ENCODE measurements around the gene ZNF503. TPM values are rescaled to one million over a fixed set of nuclear protein-coding genes. Genes with fewer than 3 reads are reported as not detected.

The ZNF503 gene
- total RNA-seq, 2 donors from 2014 or later, result 0.11 to 0.21 TPM

DNA sequence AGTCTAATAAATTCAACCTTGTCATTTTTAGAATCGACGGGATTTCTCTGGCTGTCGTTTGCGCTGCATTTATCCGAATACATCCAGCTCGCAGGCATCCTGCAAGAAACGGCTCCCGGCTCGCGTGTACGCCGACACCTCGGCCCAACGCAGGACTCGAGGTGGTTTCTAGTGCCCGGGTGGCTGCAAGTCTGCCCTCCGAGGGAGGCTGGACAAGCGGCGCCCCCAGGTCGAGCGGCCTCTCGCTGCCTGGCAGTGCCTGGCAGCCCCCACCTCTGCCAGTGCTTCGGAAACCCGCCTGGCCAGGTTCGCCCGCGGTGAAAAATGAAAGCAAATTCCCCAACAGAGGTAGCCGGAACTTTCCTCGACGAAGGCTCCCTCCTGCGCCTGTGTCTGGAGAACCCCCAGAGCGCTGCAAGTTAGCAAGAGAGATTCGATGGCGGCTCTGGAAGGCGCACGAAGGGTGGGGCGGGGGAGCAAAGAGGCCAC lies 5.7 kb upstream of the ZNF503 start:
- H3K4me3 Mint-ChIP-seq, result peak overlapping the region; percentile 66

DNA sequence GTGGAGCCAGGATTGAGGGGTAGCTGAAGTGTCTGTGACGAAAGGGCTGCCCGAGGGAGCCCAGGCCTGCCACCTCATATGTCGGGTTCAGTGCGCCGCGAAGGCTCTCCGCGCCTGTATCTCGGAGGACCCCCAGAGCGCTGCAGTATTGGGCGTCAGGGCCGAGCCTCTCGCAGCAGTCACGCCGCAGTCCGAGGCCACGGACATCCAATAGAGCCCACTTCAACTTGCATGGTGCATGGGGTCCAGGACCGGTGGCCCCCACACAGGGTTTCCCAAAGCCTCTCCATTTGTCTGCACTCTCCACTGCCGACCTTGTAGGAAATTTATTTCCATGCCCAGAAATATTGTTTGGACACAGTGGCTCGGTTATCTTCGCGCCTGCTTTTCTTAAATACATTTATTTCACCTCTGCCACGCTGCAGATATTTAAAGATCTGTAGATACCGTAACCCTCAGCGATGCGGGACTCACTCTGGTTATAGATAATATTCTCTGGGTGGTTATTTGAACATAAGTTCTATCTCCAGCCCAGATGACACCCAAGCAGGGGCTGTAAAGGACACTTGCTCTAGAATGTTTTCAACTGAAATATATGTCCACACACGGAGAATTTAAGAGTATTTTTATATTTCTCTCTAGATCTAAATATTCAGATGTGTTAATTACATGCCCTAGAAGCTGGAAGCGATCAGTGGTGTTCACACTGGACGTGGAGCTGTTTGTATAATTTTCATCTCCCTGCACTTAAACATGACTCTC lies 5.1 kb upstream of the ZNF503 start:
- no peak for DNase-seq (ENCODE audit: low spot score)
- H3K4me1 Mint-ChIP-seq (ENCODE audit: low read depth in 2 of 2), result peaks cover 28 to 30% of the 10 kb centered on the region in 2 donors
- H3K27me3 Mint-ChIP-seq, result peaks cover 50 to 70% of the 10 kb centered on the region in 2 donors
- ATAC-seq, result no peak
- H3K4me3 Mint-ChIP-seq, result no peak overlapping the region
- no peak overlapping the region for H3K27ac Mint-ChIP-seq
- H3K36me3 Mint-ChIP-seq, result no peaks in the 10 kb centered on the region
- no peaks in the 10 kb centered on the region for H3K9me3 Mint-ChIP-seq

More for the DNA sequence above, 5.7 kb upstream of the ZNF503 start:
- Mint-ChIP-seq H3K27me3 (peaks cover 49 to 68% of the 10 kb centered on the region in 2 donors), H3K4me1 (ENCODE audit: low read depth in 2 of 2) (peaks cover 26% of the 10 kb centered on the region in 2 donors), H3K36me3 (no peaks in the 10 kb centered on the region), H3K9me3 (no peaks in the 10 kb centered on the region), H3K27ac (no peak overlapping the region)
- ATAC-seq (no peak), DNase-seq (ENCODE audit: low spot score) (no peak)

DNA sequence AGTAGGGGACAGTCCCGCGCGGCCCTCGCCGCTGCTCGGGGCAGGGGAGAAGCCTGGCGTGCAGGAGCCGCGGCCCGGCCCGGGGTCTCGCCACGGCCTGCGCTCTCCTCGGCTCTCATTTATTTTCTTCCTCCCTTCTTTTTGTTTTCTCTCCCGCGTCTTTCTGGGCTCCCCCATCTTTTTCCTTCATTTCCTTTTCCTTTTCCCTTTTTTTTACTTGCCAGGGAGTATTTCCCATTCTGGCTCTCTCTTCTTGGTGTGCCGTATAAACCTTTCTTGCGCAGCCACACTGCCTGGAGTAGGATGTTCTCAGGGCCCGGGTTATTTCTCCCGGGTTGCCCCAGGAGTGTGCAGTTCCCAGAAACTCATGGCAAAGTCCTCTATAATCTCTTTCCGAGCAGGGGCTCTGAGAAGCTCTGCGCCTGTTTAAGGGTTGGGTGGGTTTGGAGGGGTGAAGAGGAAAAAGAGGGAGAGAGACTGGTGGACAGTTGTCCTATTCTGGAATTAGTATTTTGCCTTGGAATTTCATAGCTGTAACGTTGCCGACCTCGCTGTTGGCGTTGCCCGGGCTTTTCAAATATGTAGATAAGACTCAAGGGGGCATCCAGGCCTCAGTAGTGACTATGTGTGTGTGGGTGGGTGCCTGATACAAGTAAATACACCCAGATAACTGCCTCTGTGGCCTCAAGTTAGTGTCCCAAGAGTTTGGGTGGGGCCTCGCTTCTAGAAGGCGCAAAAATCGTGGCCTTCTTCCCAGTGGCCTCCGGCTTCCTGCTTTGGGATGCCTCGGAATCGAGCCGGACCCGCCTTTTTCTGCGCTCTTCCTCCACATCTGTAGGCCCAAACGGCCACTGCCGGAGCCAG lies 4.3 kb upstream of the ZNF503 start:
- Mint-ChIP-seq H3K4me1 (ENCODE audit: low read depth in 2 of 2) (peaks cover 27 to 30% of the 10 kb centered on the region in 2 donors), H3K4me3 (peak overlapping the region; percentile 19), H3K27ac (no peak overlapping the region), H3K27me3 (peaks cover 45 to 62% of the 10 kb centered on the region in 2 donors), H3K36me3 (no peaks in the 10 kb centered on the region), H3K9me3 (no peaks in the 10 kb centered on the region)
- DNase-seq (ENCODE audit: low spot score) (no peak), ATAC-seq (no peak)

DNA sequence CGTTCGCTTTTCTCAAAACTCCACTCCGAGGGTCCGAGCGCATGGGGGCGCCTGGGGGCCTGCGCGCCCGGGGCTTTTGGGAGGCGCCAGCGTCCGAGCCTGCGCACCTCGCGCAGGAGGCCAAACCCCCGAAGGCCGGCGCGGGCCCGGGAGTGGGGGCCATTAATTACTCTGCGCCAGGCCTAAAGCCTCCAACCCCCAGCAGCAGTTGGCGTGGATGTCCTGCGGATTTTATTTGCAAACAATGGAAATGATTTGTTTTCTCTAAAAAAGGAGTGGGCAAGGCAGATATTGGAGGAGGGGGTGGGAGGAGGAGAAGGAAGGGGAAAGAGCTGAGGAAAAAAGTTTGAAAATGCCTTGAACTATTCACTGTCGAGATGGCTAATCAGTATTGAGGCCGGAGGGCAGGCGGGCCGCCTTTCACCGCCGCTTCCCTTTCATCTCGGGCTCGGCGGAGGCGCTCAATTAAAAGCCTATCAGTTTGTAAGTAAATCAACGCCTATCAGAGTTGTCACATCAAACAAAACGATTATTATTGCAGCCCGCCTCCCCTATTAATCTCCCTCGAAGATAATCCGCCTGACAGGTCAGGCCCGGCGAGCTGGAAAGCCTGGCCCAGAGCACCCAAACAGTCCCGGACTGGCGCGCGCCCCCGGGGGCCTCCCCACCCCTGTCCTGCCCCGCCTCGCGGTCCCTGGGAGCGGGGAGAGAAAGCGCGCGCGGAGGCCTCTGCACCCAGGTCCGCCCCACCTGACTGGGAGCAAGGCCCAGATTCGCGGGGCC lies 3.4 kb upstream of the ZNF503 start:
- H3K4me1 Mint-ChIP-seq (ENCODE audit: low read depth in 2 of 2), result peaks cover 21 to 33% of the 10 kb centered on the region in 2 donors
- peaks cover 43 to 54% of the 10 kb centered on the region in 2 donors for H3K27me3 Mint-ChIP-seq
- DNase-seq (ENCODE audit: low spot score), result no peak
- no peak for ATAC-seq
- no peak overlapping the region for H3K4me3 Mint-ChIP-seq
- H3K27ac Mint-ChIP-seq, result no peak overlapping the region
- no peaks in the 10 kb centered on the region for H3K36me3 Mint-ChIP-seq
- no peaks in the 10 kb centered on the region for H3K9me3 Mint-ChIP-seq

DNA sequence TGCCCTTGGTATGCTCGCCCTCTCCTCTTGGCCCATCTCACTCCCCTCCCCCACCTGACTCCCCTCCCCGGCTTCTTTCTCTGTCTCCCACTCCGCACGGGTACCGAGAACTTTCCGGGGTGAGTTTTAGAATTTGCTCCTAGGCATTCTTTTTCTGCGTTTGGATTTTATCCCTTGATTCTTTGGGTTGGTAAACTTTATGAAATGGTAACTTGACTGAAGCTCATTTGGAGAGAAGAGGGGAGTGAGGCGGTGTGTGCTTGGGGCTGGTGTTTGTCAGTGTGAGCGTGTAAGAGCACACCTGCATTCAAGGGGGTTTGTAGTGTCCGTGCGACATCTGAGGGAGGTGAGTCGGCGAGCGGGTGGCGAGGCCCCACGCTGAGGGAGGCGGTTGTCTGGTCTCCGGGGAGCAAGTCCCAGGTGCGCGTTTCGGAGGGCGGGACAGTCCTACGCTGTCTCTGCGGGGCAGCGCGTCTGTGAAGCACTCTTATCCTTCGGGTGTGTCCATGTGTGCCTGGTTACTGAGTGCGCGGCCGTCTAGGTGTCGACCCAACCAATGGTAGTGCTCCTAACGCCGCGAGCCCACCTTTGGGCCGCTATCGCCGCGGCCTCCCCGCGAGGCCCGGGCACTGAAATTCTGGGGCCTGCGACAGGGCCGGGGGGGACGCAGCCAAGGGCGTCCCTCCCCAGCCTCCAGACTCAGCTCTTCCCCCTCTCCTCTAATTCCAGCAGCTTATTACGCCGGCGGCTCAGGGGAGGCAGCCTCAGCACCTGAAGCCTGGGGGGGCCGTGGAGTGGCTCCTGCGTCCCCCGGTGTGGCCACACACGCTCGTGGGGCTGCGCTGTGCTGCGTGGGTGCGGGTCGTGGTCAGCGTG lies 2.6 kb upstream of the ZNF503 start:
- DNase-seq (ENCODE audit: low spot score), result no peak
- no peaks in the 10 kb centered on the region for H3K36me3 Mint-ChIP-seq
- H3K27ac Mint-ChIP-seq, result no peak overlapping the region
- peaks cover 39 to 51% of the 10 kb centered on the region in 2 donors for H3K27me3 Mint-ChIP-seq
- H3K9me3 Mint-ChIP-seq, result no peaks in the 10 kb centered on the region
- H3K4me3 Mint-ChIP-seq, result peak overlapping the region; percentile 34
- H3K4me1 Mint-ChIP-seq (ENCODE audit: low read depth in 2 of 2), result peaks cover 18 to 29% of the 10 kb centered on the region in 2 donors
- ATAC-seq, result no peak

DNA sequence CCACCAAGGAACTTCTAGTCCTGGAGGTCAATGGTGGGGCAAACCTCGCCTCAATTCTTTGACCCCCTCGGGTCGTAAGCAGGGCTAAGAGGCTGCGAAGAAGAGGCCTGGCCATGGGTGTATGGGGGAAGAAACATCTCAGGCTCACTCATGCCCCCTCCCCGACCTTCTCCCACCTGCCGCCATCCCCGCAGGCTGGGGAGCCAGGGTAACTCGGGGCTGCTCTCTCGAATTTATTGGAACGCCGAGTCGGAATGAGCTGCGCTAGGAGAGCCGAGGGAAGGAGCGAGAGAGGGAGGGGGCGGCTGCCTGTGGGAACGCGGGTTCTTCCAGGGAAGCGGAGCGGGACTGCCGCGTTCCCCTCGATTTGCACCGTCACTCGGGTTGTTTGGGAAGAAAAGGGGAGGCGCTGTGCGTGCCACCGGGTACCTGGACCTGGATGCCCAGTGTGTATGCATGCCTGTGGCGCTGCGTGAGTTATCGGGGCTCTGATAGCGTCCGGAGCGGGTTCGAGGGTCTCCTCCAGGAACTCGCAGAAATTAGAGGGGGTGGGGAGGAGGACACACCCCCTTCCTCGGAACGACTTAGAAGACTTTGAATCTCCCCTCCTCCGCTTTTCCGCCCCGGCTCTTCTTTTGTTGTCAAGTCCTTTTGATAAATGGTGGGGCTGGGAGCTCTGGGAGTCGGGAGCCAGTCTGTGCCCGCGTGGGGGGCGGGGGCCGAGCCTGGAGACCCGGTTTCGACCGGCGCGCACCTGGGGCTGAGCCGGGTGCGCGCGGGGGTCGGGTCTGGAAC lies 1.8 kb upstream of the ZNF503 start:
- Mint-ChIP-seq H3K36me3 (no peaks in the 10 kb centered on the region), H3K4me1 (ENCODE audit: low read depth in 2 of 2) (peaks cover 18 to 29% of the 10 kb centered on the region in 2 donors), H3K27me3 (peaks cover 42 to 51% of the 10 kb centered on the region in 2 donors), H3K4me3 (peak overlapping the region; percentile 85), H3K27ac (no peak overlapping the region), H3K9me3 (no peaks in the 10 kb centered on the region)
- DNase-seq (ENCODE audit: low spot score) (no peak), ATAC-seq (no peak)

DNA sequence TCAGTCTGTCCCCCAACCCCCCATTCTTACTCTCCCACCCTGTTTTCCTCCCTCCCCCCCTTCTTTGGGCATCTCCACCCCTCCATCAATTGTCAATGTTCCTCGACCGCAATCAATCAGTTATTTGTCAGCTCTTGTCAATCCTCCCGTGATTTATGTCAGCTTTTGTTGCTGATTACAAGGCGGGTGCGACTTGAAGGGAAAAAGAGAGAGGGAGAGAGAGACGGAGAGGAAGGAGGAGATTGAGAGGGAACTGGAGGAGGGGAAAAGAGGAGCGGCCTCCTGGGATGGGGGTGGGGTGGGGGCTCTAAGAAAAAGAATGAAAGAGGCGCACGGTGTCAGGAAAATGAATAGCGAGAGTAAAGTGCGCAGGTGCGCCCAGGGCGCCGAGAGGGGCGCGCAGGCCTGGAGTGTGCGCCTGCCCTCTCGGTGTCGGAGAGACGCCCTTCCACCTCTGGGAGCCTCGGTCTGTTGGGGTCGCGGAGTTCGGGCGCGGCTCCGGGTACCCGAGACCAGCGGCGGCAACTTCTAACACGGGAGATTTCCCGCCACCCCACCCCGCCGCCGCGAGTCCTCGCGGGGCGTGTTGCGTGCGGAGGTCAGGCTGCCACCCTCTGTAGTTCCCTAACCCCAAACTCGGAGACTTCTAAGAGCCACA lies 1.1 kb upstream of the ZNF503 start:
- ATAC-seq (no peak), DNase-seq (ENCODE audit: low spot score) (no peak)
- no peaks in the 10 kb centered on the region for H3K9me3 Mint-ChIP-seq
- H3K4me1 Mint-ChIP-seq (ENCODE audit: low read depth in 2 of 2), result peaks cover 18 to 29% of the 10 kb centered on the region in 2 donors
- no peak overlapping the region for H3K27ac Mint-ChIP-seq
- peak overlapping the region; percentile 85 for H3K4me3 Mint-ChIP-seq
- H3K36me3 Mint-ChIP-seq, result no peaks in the 10 kb centered on the region
- peaks cover 45 to 57% of the 10 kb centered on the region in 2 donors for H3K27me3 Mint-ChIP-seq

DNA sequence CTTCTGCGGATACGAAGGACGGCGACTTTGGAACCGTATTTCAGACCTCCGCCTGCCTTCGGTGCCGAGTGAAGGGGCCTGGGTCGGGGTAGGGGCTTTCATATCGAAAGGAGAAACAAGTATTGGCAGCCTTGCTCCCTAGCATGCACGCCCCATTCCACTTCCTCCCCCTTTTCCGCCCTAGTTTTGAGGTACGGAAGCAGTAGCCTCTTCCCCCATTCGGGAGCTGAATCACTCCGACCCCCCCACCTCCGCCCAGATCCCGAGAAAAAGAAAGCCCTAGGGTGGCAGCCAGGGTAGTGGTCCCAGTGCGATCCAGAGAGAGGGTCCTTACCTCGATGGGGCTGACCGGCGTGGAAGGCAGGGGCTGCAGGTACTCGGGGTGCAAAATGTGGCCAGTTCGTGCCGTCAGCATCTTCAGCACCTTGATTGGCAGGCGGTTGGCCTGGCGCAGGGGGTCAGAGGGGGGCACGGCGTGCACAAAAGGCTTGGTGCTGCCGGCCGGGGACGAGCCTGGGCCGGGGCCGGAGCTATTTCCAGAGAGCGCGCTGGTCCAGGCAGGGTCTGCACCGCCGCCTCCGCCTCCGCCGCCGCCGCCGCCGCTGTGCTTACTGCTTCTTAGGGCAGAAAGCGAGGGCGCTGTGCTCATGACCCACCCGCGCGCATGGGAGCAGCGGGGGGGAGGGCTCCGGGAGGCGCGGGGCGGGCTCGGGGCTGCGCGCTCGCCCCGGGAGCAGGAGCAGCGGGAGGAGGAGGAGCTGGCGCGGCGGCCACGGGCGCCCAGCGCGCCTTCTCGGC lies 594 bp downstream of the ZNF503 start:
- H3K4me3 Mint-ChIP-seq, result peak overlapping the region; percentile 78
- H3K36me3 Mint-ChIP-seq, result no peaks in the 10 kb centered on the region
- DNase-seq (ENCODE audit: low spot score), result no peak
- peaks cover 15 to 24% of the 10 kb centered on the region in 2 donors for H3K4me1 Mint-ChIP-seq (ENCODE audit: low read depth in 2 of 2)
- H3K27me3 Mint-ChIP-seq, result peaks cover 37 to 45% of the 10 kb centered on the region in 2 donors
- ATAC-seq, result peak; percentile 28 to 46
- H3K27ac Mint-ChIP-seq, result no peak overlapping the region
- no peaks in the 10 kb centered on the region for H3K9me3 Mint-ChIP-seq

DNA sequence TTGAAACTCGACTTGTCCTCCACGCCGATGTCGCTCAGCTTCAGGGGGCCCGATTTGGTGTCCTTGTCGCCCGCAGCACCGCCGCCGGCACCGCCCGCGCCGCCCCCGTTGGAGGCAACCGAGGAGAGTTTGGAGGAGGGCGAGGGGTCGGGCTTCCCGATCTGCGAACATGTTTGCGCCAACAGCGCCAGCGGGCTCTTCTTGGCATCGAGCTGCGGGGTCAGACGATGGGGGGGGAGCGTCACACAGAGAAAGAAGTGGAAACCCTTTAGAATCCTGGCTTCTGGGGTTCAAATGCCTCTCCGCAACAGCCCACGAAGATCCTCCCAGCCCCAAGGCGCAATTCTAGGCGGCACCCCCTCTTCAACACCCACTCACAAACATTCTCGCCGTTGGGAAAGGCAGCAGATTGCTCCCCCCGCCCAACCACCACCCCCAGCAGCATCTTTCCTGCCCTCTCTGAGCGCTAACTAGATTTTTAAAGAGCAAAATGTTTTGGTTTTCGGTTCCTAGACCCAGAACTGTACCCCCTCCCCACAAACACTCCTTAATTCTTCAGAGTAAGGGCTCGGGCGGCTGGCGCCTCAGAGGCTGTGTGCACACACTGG lies 1.3 kb downstream of the ZNF503 start:
- no peaks in the 10 kb centered on the region for H3K36me3 Mint-ChIP-seq
- peak overlapping the region; percentile 78 for H3K4me3 Mint-ChIP-seq
- no peaks in the 10 kb centered on the region for H3K9me3 Mint-ChIP-seq
- no peak overlapping the region for H3K27ac Mint-ChIP-seq
- ATAC-seq (no peak), DNase-seq (ENCODE audit: low spot score) (no peak)
- H3K4me1 Mint-ChIP-seq (ENCODE audit: low read depth in 2 of 2), result peaks cover 15 to 20% of the 10 kb centered on the region in 2 donors
- H3K27me3 Mint-ChIP-seq, result peaks cover 34 to 39% of the 10 kb centered on the region in 2 donors

DNA sequence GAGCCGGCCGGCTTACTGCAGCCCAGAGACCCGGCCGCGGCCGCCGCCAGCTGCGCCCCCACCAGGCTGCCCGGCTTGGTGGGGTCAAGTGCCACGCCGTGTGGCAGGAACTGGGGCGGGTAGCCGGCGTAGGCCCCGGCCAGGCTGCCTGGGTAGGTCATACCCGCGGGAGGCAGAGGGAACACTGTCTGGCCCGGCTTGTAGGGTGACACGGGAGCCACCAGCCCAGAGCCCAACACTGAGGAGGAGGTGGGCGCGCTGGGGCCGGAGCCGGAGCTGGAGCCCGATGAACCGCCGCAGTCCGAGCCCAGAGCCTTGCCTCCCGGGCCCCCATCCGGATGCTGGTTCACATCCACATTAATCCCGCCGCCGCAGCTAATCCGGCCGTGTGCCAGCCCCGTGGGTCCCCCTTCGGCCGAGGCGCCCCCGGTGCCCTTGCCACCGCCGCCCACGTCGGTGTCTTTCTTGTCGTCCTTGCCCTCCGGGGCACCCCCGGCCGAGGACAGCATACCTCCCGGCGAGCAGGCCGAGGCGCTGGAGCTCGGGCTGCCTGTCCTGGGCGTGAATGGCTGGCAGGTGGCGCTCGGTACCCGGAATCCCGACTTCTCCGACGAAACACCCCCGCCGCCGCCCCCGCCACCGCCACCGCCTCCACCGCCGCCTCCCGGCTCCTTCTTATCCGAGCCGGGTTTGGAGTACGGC lies 2.0 kb downstream of the ZNF503 start:
- no peaks in the 10 kb centered on the region for H3K36me3 Mint-ChIP-seq
- no peaks in the 10 kb centered on the region for H3K9me3 Mint-ChIP-seq
- H3K27ac Mint-ChIP-seq, result no peak overlapping the region
- H3K4me1 Mint-ChIP-seq (ENCODE audit: low read depth in 2 of 2), result peaks cover 21 to 25% of the 10 kb centered on the region in 2 donors
- H3K4me3 Mint-ChIP-seq, result peak overlapping the region; percentile 78
- H3K27me3 Mint-ChIP-seq, result peaks cover 40 to 45% of the 10 kb centered on the region in 2 donors
- ATAC-seq (peak in 1 of 2 donors; percentile 60), DNase-seq (ENCODE audit: low spot score) (peak; percentile 61)

Data from natural killer cell treated with Interleukin-12 subunit alpha and Interleukin-12 subunit beta and Interleukin-15 and Interleukin-18, amount 100 ng/mL, for 72 hours (primary cell).